GM12891 (cell line): ENCODE data around the gene CDH23.

ENCODE experiments used
- PAX5 ChIP-seq: IDR thresholded peaks from 2 replicates; pipeline ENCODE4 v1.6.1; 2011; ENCODE audit warnings: low read length, moderate library complexity, mild to moderate bottlenecking; ENCODE audit not compliant: insufficient read depth, severe bottlenecking
- TAF1 ChIP-seq: IDR thresholded peaks from 2 replicates; pipeline ENCODE4 v1.6.1; 2011; ENCODE audit warnings: low read depth, low read length, control low read depth

GRCh38 chr10:71539442-71540118 is 142.9 kb downstream of the CDH23 start:
- no peak for TF ChIP-seq PAX5
- no peak for TF ChIP-seq TAF1
